ENCODE results near the gene SPACA5.
"Not testable (repeated sequence)": the region's sequence is repeated elsewhere in the genome, so short reads cannot be mapped to it uniquely, and the experiment has no call there.

SPACA5 gene
- long read RNA-seq, donor 1 = 0 reads
- long read RNA-seq, donor 2 = 0 reads
- long read RNA-seq, donor 3 = 0 reads
- long read RNA-seq, donor 4 = 0 reads
- long read RNA-seq, donor 5 = 0 reads
- long read RNA-seq, donor 6 = 0 reads
- long read RNA-seq, donor 7 = 0 reads
- long read RNA-seq, donor 8 = 0 reads

GRCh38 chrX:48006688-48007087 lies at the start of gene SPACA5:
SPACA5 (plus strand) TSS chrX:48006988; CDS start chrX:48007803, 815 bp downstream.
- not testable (repeated sequence) for DNase-seq

- not testable (repeated sequence) for DNase-seq
These were observed 48.6 kb upstream of the SPACA5 start for GRCh38 chrX:47958206-47958605.

GRCh38 chrX:47958761-47959342 lies 47.9 kb upstream of the SPACA5 start:
- DNase-seq = no peak

GRCh38 chrX:47960406-47960805 lies 46.4 kb upstream of the SPACA5 start:
- DNase-seq = no peak

GRCh38 chrX:47961830-47962229 lies 45.0 kb upstream of the SPACA5 start:
- not testable (repeated sequence) for DNase-seq

GRCh38 chrX:47965526-47965925 lies 41.3 kb upstream of the SPACA5 start:
- DNase-seq = not testable (repeated sequence)

- DNase-seq = no peak
These were observed 33.6 kb upstream of the SPACA5 start for GRCh38 chrX:47973235-47973634.

GRCh38 chrX:47976254-47977151 lies 30.3 kb upstream of the SPACA5 start:
- no peak for DNase-seq

- DNase-seq = no peak
These were observed 15.3 kb upstream of the SPACA5 start for GRCh38 chrX:47991263-47992094.

GRCh38 chrX:47992095-47992380 lies 14.8 kb upstream of the SPACA5 start:
- no peak for DNase-seq

- DNase-seq = no peak
These were observed 14.1 kb upstream of the SPACA5 start for GRCh38 chrX:47992669-47993068.

- no peak for DNase-seq
These were observed 5.5 kb upstream of the SPACA5 start for GRCh38 chrX:48001260-48001659.

- DNase-seq = no peak
These were observed 4.5 kb upstream of the SPACA5 start for GRCh38 chrX:48002319-48002718.

- DNase-seq = no peak
These were observed 3.9 kb upstream of the SPACA5 start for GRCh38 chrX:48002929-48003328.

GRCh38 chrX:48003367-48003757 lies 3.4 kb upstream of the SPACA5 start:
- no peak for DNase-seq

- peak; percentile 72 for DNase-seq
These were observed 2.9 kb upstream of the SPACA5 start, which contains the start of gene ZNF182 for GRCh38 chrX:48003758-48004457. ZNF182 (minus strand) TSS chrX:48003989; CDS start chrX:48002609, 1,380 bp downstream.

GRCh38 chrX:48009445-48009960 lies 2.7 kb downstream of the SPACA5 start:
- not testable (repeated sequence) for DNase-seq

- DNase-seq = not testable (repeated sequence)
These were observed 10.0 kb downstream of the SPACA5 start for GRCh38 chrX:48016583-48017310.

GRCh38 chrX:48019892-48020291 lies 13.1 kb downstream of the SPACA5 start:
- not testable (repeated sequence) for DNase-seq

GRCh38 chrX:48020472-48020871 lies 13.7 kb downstream of the SPACA5 start:
- DNase-seq = not testable (repeated sequence)

All from right kidney (tissue), 9 donors.